WTC11 (cell line): ENCODE results near the gene LDHB.

ENCODE experiments used
- ATF2 ChIP-seq: sonication (generic); formaldehyde crosslinking; IDR thresholded peaks from 2 replicates; pipeline ENCODE4 v1.8.1; 2022; ENCODE audit warnings: low read depth, missing genetic modification reagents, borderline replicate concordance
- ATF3 ChIP-seq: sonication (generic); formaldehyde crosslinking; conservative IDR thresholded peaks from 2 replicates; pipeline ENCODE4 v1.8.1; 2022; ENCODE audit warnings: mild to moderate bottlenecking, missing genetic modification reagents
- ATF6 ChIP-seq: sonication (generic); formaldehyde crosslinking; IDR thresholded peaks from 2 replicates; pipeline ENCODE4 v1.8.1; 2023; ENCODE audit warnings: mild to moderate bottlenecking, missing genetic modification reagents
- ESRRA ChIP-seq: sonication (generic); formaldehyde crosslinking; IDR thresholded peaks from 2 replicates; pipeline ENCODE4 v1.8.1; 2022; ENCODE audit warnings: mild to moderate bottlenecking, missing genetic modification reagents, borderline replicate concordance
- PREB ChIP-seq: sonication (generic); formaldehyde crosslinking; IDR thresholded peaks from 2 replicates; pipeline ENCODE4 v1.8.1; 2022; ENCODE audit warnings: mild to moderate bottlenecking, missing genetic modification reagents, moderate library complexity, borderline replicate concordance
- SMAD3 ChIP-seq: sonication (generic); formaldehyde crosslinking; IDR thresholded peaks from 2 replicates; pipeline ENCODE4 v1.8.0; 2022; ENCODE audit warnings: missing genetic modification reagents, mild to moderate bottlenecking, borderline replicate concordance
- TF ChIP-seq, protein P1 (sequence below): fragments of 200-600 bp; IDR thresholded peaks from 2 replicates; pipeline ENCODE4 v1.8.0; 2022; ENCODE audit warnings: antibody characterized with exemption
- TF ChIP-seq, protein P2 (sequence below): sonication (generic); formaldehyde crosslinking; IDR thresholded peaks from 2 replicates; pipeline ENCODE4 v1.8.0; 2023; ENCODE audit warnings: missing genetic modification reagents, mild to moderate bottlenecking, borderline replicate concordance
- TF ChIP-seq, protein P3 (sequence below): sonication (generic); formaldehyde crosslinking; IDR thresholded peaks from 2 replicates; pipeline ENCODE4 v1.8.0; 2022; ENCODE audit warnings: mild to moderate bottlenecking, missing genetic modification reagents
- TF ChIP-seq, protein P4 (sequence below): sonication (generic); formaldehyde crosslinking; IDR thresholded peaks from 2 replicates; pipeline ENCODE4 v1.8.1; 2022; ENCODE audit warnings: mild to moderate bottlenecking, moderate library complexity, missing genetic modification reagents

DNA sequence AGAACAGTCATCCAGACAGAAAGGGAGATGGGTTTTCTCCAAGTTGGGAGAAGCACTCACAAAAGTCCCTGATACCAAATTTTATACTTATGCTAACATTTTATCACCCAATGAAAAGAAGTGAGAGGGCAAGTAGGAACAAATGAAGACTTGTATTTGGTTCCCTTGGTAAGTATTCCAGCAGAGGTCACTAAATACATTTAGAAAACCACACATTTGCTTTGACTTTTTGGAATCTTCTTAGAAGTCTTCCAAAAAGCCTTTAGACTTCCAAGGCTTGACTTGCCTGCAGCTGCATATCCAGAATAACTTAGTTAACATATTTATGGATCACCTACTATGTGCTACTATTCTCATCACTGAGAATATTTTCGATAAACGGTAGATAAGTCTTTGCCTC, 49.9 kb downstream of the LDHB start:
- TF ChIP-seq ATF2 (CRISPR knock-in tag) = no peak
- TF ChIP-seq, protein P1, sequence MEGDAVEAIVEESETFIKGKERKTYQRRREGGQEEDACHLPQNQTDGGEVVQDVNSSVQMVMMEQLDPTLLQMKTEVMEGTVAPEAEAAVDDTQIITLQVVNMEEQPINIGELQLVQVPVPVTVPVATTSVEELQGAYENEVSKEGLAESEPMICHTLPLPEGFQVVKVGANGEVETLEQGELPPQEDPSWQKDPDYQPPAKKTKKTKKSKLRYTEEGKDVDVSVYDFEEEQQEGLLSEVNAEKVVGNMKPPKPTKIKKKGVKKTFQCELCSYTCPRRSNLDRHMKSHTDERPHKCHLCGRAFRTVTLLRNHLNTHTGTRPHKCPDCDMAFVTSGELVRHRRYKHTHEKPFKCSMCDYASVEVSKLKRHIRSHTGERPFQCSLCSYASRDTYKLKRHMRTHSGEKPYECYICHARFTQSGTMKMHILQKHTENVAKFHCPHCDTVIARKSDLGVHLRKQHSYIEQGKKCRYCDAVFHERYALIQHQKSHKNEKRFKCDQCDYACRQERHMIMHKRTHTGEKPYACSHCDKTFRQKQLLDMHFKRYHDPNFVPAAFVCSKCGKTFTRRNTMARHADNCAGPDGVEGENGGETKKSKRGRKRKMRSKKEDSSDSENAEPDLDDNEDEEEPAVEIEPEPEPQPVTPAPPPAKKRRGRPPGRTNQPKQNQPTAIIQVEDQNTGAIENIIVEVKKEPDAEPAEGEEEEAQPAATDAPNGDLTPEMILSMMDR = no peak
- TF ChIP-seq ATF6 (CRISPR knock-in tag) = no peak
- TF ChIP-seq, protein P2, sequence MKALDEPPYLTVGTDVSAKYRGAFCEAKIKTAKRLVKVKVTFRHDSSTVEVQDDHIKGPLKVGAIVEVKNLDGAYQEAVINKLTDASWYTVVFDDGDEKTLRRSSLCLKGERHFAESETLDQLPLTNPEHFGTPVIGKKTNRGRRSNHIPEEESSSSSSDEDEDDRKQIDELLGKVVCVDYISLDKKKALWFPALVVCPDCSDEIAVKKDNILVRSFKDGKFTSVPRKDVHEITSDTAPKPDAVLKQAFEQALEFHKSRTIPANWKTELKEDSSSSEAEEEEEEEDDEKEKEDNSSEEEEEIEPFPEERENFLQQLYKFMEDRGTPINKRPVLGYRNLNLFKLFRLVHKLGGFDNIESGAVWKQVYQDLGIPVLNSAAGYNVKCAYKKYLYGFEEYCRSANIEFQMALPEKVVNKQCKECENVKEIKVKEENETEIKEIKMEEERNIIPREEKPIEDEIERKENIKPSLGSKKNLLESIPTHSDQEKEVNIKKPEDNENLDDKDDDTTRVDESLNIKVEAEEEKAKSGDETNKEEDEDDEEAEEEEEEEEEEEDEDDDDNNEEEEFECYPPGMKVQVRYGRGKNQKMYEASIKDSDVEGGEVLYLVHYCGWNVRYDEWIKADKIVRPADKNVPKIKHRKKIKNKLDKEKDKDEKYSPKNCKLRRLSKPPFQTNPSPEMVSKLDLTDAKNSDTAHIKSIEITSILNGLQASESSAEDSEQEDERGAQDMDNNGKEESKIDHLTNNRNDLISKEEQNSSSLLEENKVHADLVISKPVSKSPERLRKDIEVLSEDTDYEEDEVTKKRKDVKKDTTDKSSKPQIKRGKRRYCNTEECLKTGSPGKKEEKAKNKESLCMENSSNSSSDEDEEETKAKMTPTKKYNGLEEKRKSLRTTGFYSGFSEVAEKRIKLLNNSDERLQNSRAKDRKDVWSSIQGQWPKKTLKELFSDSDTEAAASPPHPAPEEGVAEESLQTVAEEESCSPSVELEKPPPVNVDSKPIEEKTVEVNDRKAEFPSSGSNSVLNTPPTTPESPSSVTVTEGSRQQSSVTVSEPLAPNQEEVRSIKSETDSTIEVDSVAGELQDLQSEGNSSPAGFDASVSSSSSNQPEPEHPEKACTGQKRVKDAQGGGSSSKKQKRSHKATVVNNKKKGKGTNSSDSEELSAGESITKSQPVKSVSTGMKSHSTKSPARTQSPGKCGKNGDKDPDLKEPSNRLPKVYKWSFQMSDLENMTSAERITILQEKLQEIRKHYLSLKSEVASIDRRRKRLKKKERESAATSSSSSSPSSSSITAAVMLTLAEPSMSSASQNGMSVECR (CRISPR knock-in tag) = no peak
- TF ChIP-seq PREB (CRISPR knock-in tag) = no peak
- no peak for TF ChIP-seq ATF3 (CRISPR knock-in tag)
- TF ChIP-seq, protein P3, sequence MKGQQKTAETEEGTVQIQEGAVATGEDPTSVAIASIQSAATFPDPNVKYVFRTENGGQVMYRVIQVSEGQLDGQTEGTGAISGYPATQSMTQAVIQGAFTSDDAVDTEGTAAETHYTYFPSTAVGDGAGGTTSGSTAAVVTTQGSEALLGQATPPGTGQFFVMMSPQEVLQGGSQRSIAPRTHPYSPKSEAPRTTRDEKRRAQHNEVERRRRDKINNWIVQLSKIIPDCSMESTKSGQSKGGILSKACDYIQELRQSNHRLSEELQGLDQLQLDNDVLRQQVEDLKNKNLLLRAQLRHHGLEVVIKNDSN = no peak
- TF ChIP-seq, protein P4, sequence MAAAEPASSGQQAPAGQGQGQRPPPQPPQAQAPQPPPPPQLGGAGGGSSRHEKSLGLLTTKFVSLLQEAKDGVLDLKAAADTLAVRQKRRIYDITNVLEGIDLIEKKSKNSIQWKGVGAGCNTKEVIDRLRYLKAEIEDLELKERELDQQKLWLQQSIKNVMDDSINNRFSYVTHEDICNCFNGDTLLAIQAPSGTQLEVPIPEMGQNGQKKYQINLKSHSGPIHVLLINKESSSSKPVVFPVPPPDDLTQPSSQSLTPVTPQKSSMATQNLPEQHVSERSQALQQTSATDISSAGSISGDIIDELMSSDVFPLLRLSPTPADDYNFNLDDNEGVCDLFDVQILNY (CRISPR knock-in tag) = no peak
- TF ChIP-seq ESRRA (CRISPR knock-in tag) = no peak
- no peak for TF ChIP-seq SMAD3 (CRISPR knock-in tag)
